Central memory CD8-positive, alpha-beta T cell (primary cell): ENCODE data around the gene DYNLL1.
"Not testable (repeated sequence)": the region's sequence is repeated elsewhere in the genome, so short reads cannot be mapped to it uniquely, and the experiment has no call there.

ENCODE experiments used
- ATAC-seq: fragments of 150-1000 bp; cut with Tn5 transposase; replicated peaks from 2 replicates; pipeline ENCODE4 v1.10.0; 2022; ENCODE audit warnings: mild to moderate bottlenecking, moderate FRiP score, moderate number of reproducible peaks; ENCODE audit not compliant: poor library complexity, severe bottlenecking; ENCODE audit errors: extremely low read depth
- DNase-seq, 2 donors: peaks; one replicate each; pipeline ENCODE4 v3.0.0; 2021; ENCODE audit warnings: low spot score in 2 of 2
- H3K27ac Mint-ChIP-seq: one replicate; pipeline ENCODE4 v1.8.0; 2022; ENCODE audit warnings: low read depth, mild to moderate bottlenecking, moderate library complexity, mixed read lengths
- H3K27me3 Mint-ChIP-seq: one replicate; pipeline ENCODE4 v1.8.0; 2022; ENCODE audit warnings: mixed read lengths
- H3K36me3 Mint-ChIP-seq: one replicate; pipeline ENCODE4 v1.8.0; 2022; ENCODE audit warnings: mild to moderate bottlenecking, moderate library complexity, mixed read lengths; ENCODE audit not compliant: insufficient read depth
- H3K4me1 Mint-ChIP-seq: one replicate; pipeline ENCODE4 v1.8.0; 2022; ENCODE audit warnings: mixed read lengths
- H3K4me3 Mint-ChIP-seq: one replicate; pipeline ENCODE4 v1.8.0; 2022; ENCODE audit warnings: mild to moderate bottlenecking, moderate library complexity, mixed read lengths
- H3K9me3 Mint-ChIP-seq: one replicate; pipeline ENCODE4 v1.8.0; 2022; ENCODE audit warnings: mixed read lengths

Gene DYNLL1

DNA sequence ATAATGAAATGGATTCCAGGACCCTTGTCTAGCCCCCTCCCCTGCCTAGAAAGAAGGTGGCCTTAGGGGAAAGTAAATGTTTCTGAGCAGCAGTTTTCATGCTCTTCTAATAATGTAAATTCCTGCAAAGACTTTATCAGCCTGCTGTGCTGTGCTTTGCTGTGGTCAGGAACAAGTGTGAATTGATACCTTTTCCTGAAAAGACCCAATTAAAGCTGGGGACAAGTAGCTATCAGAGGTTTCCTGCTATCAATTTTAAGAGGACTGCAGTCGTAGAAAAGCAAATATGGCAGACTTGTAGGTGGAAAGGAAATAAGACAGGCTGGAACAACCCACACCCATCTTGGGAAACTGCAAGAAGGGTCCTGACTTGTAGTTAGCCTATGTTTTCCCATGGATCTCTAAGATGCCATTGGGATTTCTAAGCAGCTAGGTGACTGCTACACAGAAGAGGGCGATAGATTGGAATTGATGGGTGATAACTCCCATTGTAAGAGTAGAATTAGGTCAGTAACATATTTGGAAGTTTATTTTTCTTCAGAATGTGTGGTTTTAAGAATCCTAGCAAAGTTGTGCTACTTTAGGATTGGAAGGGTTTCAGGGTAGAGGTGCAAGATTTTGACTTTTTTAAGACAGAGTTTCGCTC lies 3.1 kb downstream of the DYNLL1 start:
- DNase-seq (no peak), ATAC-seq (no peak)
- peaks cover 39% of the 10 kb centered on the region for H3K36me3 Mint-ChIP-seq
- no peaks in the 10 kb centered on the region for H3K27me3 Mint-ChIP-seq
- H3K27ac Mint-ChIP-seq, result no peak overlapping the region
- H3K9me3 Mint-ChIP-seq, result no peaks in the 10 kb centered on the region
- H3K4me1 Mint-ChIP-seq, result peaks cover 32% of the 10 kb centered on the region
- no peak overlapping the region for H3K4me3 Mint-ChIP-seq

DNA sequence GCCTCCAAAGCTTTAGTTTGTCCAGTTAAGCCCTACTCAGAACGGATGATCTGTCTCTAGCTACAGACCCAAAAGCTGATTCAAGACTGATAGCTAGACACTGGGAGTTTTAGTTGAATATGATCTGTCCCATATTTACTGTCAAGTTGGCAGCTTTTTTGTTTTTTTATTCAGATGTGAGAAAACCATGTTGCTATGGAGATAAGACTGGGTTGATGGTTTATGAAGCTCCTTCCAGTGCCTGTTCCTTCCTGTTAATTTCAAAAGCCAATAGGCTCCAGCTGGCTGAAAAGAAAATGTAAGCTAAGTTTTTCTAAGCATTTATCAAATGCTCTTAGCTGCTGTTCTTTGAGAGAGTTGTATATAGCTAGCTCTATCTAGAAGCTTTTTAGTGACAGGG lies 4.7 kb downstream of the DYNLL1 start:
- peak overlapping the region; percentile 44 for H3K27ac Mint-ChIP-seq
- H3K4me1 Mint-ChIP-seq, result peaks cover 24% of the 10 kb centered on the region
- H3K4me3 Mint-ChIP-seq, result no peak overlapping the region
- H3K27me3 Mint-ChIP-seq, result no peaks in the 10 kb centered on the region
- ATAC-seq (no peak), DNase-seq (no peak)
- no peaks in the 10 kb centered on the region for H3K9me3 Mint-ChIP-seq
- H3K36me3 Mint-ChIP-seq, result peaks cover 45% of the 10 kb centered on the region

DNA sequence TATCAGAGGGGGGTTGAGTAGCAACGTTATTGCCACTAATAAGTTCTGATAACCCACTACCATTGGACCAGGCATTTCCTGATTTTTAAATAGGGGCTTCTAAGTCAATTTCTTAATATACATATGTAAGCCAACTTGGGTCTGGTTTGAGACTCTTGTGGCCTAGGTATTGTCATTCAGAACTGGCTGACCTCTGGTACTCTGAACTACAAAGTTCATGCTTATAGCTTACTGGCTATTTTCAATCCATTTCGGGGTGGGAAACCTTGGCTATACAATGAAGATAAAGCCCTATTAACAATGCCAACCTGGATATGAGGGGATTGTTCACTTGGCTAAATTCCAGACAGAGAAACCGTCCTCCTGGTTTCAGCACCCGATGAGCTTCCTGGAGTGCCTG lies 8.7 kb downstream of the DYNLL1 start:
- DNase-seq, result no peak
- Mint-ChIP-seq H3K36me3 (peaks cover 41% of the 10 kb centered on the region), H3K4me1 (peaks cover 1% of the 10 kb centered on the region), H3K27me3 (no peaks in the 10 kb centered on the region), H3K27ac (no peak overlapping the region), H3K9me3 (no peaks in the 10 kb centered on the region), H3K4me3 (no peak overlapping the region)
- ATAC-seq, result no peak

DNA sequence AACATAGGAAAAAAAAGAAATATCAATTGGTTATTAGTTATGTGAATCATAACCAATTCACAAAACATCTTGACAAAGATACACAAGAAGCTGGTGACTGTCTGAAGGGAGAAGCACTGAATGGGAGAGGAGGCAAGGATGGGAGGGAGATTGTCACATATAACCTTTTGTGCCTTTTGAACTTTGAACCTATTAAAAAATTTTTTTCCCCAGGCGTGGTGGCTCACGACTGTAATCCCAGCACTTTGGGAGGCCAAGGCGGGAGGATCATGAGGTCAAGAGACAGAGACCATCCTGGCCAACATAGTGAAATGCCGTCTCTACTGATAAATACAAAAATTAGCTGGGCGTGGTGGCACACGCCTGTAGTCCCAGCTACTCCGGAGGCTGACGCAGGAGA lies 12.6 kb downstream of the DYNLL1 start:
- no peak overlapping the region for H3K4me3 Mint-ChIP-seq
- H3K9me3 Mint-ChIP-seq, result no peaks in the 10 kb centered on the region
- peaks cover 39% of the 10 kb centered on the region for H3K36me3 Mint-ChIP-seq
- DNase-seq (no peak), ATAC-seq (no peak)
- H3K27ac Mint-ChIP-seq, result no peak overlapping the region
- H3K27me3 Mint-ChIP-seq, result no peaks in the 10 kb centered on the region
- peaks cover 4% of the 10 kb centered on the region for H3K4me1 Mint-ChIP-seq

DNA sequence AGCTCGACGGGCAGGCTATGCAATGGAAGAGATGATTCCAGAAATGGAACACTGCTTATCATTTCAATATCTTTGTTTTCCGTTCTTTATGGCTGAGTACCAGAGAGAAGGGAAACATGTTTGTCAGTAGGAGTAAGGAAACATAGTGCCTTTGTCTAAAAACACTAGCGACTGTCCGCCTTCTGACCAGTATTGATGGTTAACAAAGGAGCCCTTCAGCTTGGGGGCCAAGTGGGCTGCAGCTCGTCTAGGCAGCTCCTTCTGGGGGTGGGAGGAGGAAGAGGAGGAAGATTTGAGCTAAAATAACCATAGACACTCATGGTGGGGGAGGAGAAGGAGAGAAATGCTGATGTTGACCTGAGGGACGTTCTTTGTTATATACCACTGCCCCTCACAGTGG lies 18.1 kb downstream of the DYNLL1 start:
- H3K27me3 Mint-ChIP-seq, result no peaks in the 10 kb centered on the region
- no peaks in the 10 kb centered on the region for H3K9me3 Mint-ChIP-seq

DNA sequence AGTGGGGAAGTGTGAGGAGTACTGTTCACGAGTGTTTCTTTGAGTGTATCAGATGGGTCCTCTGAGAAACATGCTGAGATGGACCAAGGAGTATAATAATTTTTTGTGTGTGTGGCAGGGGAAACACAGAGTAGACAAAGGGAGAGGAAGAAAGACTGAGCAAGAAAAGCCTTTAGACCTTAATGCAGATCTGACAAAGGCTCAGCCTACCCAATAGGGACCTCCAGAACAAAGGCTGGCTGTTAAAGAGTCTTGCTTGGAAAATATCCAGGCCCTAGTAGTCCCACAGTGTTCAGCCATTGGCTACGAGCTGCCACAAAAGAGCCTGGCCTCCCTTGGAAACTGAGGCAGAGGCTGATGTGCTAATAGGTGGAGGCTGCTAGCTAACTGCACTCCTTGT lies 19.6 kb downstream of the DYNLL1 start:
- Mint-ChIP-seq H3K27ac (no peak overlapping the region), H3K27me3 (no peaks in the 10 kb centered on the region), H3K4me1 (peaks cover 5% of the 10 kb centered on the region), H3K9me3 (no peaks in the 10 kb centered on the region), H3K4me3 (no peak overlapping the region), H3K36me3 (peaks cover 18% of the 10 kb centered on the region)
- ATAC-seq, result no peak
- DNase-seq, result no peak

More for the DNA sequence above, 18.1 kb downstream of the DYNLL1 start:
- Mint-ChIP-seq H3K4me3 (no peak overlapping the region), H3K4me1 (peaks cover 10% of the 10 kb centered on the region), H3K36me3 (peaks cover 17% of the 10 kb centered on the region), H3K27ac (no peak overlapping the region)
- no peak for ATAC-seq
- DNase-seq, result no peak

DNA sequence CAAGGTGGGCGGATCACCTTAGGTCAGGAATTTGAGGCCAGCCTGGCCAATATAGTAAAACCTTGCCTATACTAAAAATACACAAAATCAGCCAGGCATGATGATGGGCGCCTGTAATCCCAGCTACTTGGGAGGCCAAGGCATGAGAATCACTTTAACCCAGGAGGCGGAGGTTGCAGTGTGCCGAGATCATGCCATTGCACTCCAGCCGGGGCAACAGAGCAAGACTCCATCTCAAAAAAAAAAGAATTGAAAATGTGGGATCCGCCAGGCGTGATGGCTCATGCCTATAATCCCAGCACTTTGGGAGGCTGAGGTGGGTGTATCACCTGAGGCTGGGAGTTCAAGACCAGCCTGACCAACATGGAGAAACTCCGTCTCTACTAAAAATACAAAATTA lies 23.4 kb downstream of the DYNLL1 start:
- not testable (repeated sequence) for DNase-seq, H3K27me3 Mint-ChIP-seq, H3K4me3 Mint-ChIP-seq, H3K4me1 Mint-ChIP-seq, H3K9me3 Mint-ChIP-seq, ATAC-seq, H3K27ac Mint-ChIP-seq
- H3K36me3 Mint-ChIP-seq, result peaks cover 17% of the 10 kb centered on the region

DNA sequence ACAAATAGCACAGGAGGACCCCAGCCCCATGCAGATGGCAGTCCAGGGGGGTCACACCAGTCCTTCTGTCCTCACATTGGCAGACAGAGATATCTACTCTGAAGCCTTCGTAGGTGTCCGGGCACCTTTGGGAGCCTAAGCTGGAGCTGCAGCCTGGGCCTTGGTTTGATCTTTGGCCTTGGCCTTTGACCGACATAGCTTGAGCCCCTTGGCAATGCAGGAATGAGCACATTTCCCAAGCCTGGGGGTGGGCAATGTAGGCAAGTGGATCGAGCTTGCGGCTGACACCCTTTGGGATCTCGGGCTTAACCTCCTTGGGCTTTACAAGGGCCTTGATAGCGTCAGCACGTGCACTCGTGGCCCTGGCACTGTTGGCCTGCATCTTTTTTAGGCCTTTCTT lies 26.7 kb downstream of the DYNLL1 start:
- DNase-seq, result no peak
- H3K4me3 Mint-ChIP-seq, result no peak overlapping the region
- peaks cover 15% of the 10 kb centered on the region for H3K36me3 Mint-ChIP-seq

DNA sequence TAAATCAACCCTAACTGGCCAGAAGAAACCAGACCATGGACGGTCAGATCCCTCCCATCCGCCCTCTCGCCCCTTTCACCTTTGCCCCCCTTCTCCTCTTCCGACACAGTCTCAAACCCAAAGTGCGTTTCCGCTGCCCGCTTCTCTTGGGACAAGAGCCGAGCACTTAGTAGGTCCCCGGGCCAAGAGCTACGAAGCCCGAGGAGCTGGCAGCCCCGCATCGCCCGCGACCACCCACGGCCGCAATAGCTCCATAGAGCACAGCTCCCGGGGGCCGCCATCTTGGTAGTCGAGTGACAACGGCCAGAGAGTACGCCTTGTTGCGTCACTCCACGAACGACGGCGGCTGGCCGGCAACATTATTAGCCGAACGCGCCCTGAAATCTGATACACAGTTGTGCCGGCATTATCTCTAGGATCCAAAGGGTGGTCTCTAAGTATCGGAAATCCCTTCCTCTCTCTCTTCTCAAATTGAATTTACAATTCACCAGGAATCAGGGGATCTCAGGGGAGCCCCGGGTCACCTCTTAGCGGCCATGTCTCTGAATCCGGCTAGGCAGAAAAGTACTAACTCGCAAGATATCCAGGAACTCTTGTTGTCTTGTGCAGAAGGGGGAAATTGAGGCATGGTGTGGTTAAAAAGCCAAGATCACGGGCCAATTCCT lies 33.1 kb downstream of the DYNLL1 start, which contains the start of gene COQ5:
TSS of gene COQ5 (minus strand) at position 298 of the 665 bp plus-strand sequence. CDS start at position 281, 17 bp downstream.
- Mint-ChIP-seq H3K36me3 (peaks cover 10% of the 10 kb centered on the region), H3K27me3 (no peaks in the 10 kb centered on the region), H3K4me1 (peaks cover 13% of the 10 kb centered on the region), H3K4me3 (peak within 1 kb of the TSS; percentile 100), H3K9me3 (no peaks in the 10 kb centered on the region), H3K27ac (peak within 1 kb of the TSS; percentile 98)
- DNase-seq (peak; percentile 67 to 74), ATAC-seq (peak; percentile 88)

More for the DNA sequence above, 26.7 kb downstream of the DYNLL1 start:
- Mint-ChIP-seq H3K27ac (no peak overlapping the region), H3K9me3 (no peaks in the 10 kb centered on the region), H3K4me1 (no peaks in the 10 kb centered on the region), H3K27me3 (no peaks in the 10 kb centered on the region)
- ATAC-seq, result no peak

DNA sequence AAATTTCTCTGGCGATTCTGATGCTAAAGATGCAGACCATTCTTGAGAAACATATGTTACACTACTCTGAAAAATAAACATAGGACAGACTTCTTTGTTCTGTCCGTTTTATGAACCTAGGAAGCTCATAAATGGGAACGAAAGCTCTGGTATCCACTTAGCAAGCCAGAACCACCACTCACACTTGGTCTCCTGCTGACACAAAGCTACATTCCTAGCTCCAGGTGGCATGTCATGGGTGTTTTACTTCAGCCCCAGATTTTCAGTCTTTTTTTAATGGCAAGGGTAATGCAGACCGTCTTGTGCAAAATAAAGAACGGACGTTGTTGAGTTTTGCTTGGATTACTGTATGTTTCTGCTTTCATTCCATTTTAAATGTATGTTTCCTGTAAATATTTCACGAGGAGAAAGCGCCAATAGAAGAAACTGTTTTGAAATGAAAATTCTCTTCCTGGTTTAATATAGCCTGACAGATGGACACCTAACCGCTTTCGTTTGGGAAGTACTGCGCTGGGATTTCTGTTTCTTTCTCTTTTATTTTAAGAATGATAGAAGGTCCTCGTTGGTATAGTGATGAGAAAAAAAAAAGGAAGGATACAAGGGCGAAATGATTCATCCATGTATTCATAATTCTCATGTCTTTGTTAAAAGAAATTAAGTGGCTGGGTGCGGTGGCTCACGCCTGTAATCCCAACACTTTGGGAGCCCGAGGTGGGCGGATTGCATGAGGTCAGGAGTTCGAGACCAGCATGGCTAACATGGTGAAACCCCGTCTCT lies 33.9 kb downstream of the DYNLL1 start:
- H3K27ac Mint-ChIP-seq, result peak overlapping the region; percentile 98
- ATAC-seq (no peak), DNase-seq (no peak)
- no peaks in the 10 kb centered on the region for H3K27me3 Mint-ChIP-seq
- peak overlapping the region; percentile 100 for H3K4me3 Mint-ChIP-seq
- H3K36me3 Mint-ChIP-seq, result peaks cover 18% of the 10 kb centered on the region
- no peaks in the 10 kb centered on the region for H3K9me3 Mint-ChIP-seq
- H3K4me1 Mint-ChIP-seq, result peaks cover 13% of the 10 kb centered on the region

DNA sequence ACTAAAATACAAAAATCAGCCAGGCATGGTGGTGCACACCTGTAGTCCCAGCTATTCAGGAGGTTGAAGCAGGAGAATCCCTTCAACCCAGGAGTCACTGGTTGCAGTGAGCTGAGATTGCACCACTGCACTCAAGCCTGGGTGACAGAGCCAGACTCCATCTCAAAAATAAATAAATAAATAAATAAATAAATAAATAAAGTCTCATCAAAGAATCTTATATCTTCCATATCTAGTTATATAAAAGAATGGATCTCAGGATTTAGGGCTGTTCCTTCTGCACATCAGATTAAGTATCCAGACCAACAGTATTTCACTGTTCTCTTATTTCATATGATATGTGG lies 34.5 kb downstream of the DYNLL1 start:
- Mint-ChIP-seq H3K36me3 (peaks cover 20% of the 10 kb centered on the region), H3K4me1 (peaks cover 13% of the 10 kb centered on the region)
- H3K27me3 Mint-ChIP-seq, DNase-seq, H3K9me3 Mint-ChIP-seq, H3K4me3 Mint-ChIP-seq, ATAC-seq, H3K27ac Mint-ChIP-seq: not testable (repeated sequence)

DNA sequence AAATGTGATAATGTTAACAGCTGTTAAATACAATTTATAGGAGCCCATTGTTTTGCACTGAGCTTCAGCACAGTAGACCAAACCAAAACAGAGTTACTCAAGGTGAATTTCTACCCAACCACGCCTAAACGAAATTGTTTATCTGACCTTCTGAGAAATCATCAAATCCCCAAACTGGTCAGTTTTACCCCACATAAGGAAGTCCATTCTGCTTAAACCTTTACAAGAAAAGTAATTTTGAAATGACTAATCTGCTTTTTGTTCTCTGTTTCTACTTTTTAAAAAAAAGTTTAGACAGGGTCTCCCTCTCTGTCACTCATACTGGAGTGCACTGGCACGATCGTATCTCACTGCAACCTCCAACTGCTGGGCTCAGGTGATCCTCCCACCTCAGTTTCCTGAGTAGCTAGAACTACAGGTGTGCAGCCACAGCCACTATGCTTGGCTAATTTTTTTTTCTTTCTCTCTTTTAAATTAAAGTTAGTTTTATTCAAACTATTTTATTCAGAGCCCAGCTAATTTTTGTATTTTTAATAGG lies 36.9 kb downstream of the DYNLL1 start:
- Mint-ChIP-seq H3K27me3 (no peaks in the 10 kb centered on the region), H3K4me3 (no peak overlapping the region), H3K36me3 (peaks cover 30% of the 10 kb centered on the region), H3K27ac (no peak overlapping the region), H3K9me3 (no peaks in the 10 kb centered on the region), H3K4me1 (peaks cover 33% of the 10 kb centered on the region)
- no peak for ATAC-seq
- DNase-seq, result no peak
